ENCODE results near the gene NHSL2.

DNA sequence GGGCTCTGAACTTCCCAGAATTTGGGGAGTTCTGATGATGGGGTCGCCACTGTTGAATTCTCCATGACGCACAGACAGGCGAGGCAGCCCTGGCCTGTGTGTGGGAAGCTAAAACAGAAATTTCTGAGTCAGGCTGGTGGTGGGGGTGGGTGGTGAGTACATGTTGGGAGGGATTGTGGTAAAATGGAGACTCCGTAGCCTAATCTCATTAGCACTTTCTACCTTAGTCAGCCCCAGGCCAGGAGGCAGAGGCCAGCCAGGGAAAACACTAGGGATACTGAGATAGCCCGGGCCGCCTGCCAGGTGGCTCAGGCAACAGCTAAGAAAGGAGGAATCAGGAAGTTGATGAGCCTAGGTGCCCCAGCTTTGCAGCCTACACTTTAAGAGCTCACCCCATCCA lies 39.3 kb upstream of the NHSL2 start:
- TF ChIP-seq YY1 (IDR thresholded peaks at IDR 0.05; ENCODE audit: insufficient read depth, insufficient read length) (no peak), SUZ12 (IDR thresholded peaks at IDR 0.05; ENCODE audit: extremely low read depth, insufficient read depth, insufficient read length) (no peak)

Data from NT2/D1 (cell line).